ENCODE measurements around the gene ZMYND8.
"Not testable (repeated sequence)": the region's sequence is repeated elsewhere in the genome, so short reads cannot be mapped to it uniquely, and the experiment has no call there.

ZMYND8 gene

DNA sequence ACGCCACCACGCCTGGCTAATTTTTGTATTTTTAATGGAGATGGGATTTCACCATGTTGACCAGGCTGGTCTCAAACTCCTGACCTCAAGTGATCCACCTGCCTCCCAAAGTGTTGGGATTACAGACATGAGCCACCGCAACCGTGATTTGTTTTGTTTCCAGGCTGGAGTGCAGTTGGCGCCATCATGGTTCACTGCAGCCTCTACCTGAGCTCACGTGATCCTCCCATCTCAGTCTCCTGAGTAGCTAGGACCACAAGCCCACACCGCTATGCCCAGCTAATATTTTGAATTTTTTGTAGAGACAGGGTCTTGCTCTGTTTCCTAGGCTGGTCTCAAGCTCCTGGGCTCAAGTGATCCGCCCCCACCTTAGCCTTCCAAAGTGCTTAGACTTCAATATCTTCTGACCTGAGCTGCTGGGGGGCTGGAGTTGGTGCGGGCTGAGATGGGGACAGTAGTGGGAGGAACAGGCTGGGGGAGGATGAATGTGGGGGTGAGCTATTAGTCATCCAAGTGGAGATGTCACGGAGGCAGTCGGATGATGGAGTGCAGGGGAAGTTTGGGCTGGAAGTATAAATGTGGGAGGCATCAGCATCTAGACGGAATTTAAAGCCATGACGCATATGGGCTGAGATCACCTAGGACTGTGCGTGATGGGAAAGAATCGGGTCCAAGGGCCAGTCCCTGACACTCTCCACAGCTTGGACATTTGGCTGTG, 23.1 kb upstream of the ZMYND8 start:
- Histone ChIP-seq H3K9ac (ENCODE audit: low read length) (no peak overlapping the region), H4K20me1 (ENCODE audit: insufficient read depth, low read length) (no peaks in the 10 kb centered on the region), H3K27me3 (ENCODE audit: insufficient read depth, low read length) (no peaks in the 10 kb centered on the region), H3K9me3 (ENCODE audit: low read length) (no peaks in the 10 kb centered on the region), H3K27ac (ENCODE audit: low read depth, low read length, poor library complexity, severe bottlenecking) (no peak overlapping the region), H3K9me2 (ENCODE audit: low read depth, low read length) (no peaks in the 10 kb centered on the region), H2AFZ (ENCODE audit: low read length) (no peak overlapping the region), H3K79me2 (ENCODE audit: insufficient read depth, low read length) (no peaks in the 10 kb centered on the region), H3K4me2 (ENCODE audit: low read length) (no peak overlapping the region), H3K4me3 (ENCODE audit: low read depth, low read length, poor library complexity, severe bottlenecking) (no peak overlapping the region), H3K4me1 (ENCODE audit: insufficient read depth, low read length, severe bottlenecking) (peaks cover 12% of the 10 kb centered on the region), H3K36me3 (ENCODE audit: insufficient read depth, low read length) (peaks cover 4% of the 10 kb centered on the region; the same call in 1 of the 2 replicates), H3F3A (ENCODE audit: insufficient read depth, low read length) (peaks cover under 1% of the 10 kb centered on the region; the same call in 1 of the 2 replicates)
- TF ChIP-seq, protein P1, sequence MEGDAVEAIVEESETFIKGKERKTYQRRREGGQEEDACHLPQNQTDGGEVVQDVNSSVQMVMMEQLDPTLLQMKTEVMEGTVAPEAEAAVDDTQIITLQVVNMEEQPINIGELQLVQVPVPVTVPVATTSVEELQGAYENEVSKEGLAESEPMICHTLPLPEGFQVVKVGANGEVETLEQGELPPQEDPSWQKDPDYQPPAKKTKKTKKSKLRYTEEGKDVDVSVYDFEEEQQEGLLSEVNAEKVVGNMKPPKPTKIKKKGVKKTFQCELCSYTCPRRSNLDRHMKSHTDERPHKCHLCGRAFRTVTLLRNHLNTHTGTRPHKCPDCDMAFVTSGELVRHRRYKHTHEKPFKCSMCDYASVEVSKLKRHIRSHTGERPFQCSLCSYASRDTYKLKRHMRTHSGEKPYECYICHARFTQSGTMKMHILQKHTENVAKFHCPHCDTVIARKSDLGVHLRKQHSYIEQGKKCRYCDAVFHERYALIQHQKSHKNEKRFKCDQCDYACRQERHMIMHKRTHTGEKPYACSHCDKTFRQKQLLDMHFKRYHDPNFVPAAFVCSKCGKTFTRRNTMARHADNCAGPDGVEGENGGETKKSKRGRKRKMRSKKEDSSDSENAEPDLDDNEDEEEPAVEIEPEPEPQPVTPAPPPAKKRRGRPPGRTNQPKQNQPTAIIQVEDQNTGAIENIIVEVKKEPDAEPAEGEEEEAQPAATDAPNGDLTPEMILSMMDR (IDR thresholded peaks at IDR 0.05; ENCODE audit: low read length): no peak
- no peak for TF ChIP-seq EZH2 (IDR thresholded peaks at IDR 0.05; ENCODE audit: borderline replicate concordance, low read length)

DNA sequence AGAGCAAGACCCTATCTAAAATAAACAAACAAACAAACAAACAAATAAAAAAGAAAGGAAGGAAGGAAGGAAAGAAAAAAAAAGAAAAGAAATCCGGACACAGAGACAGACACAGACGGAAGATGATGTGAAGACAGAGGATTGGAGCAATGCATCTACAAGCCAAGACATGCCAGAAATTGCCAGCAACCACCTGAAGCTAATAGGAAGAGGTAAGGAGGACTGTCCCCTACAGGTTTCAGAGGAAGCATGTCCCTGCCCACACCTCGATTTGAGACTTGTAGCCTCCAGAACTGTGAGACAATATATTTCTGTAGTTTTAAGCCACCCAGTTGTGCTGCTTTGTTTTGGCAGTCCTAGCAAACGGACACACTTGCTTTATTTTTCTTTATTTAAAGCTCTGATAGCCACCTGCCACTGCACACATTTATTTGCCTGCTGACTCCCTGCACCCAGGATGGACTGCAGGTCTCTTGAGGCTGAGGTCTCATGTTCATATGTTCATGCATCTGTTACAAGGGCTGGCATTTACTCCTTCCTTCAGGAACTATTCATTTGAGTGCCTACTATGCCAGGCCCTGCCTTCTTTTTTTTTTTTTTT, 20.7 kb upstream of the ZMYND8 start:
- H3K27ac ChIP-seq (ENCODE audit: low read depth, low read length, poor library complexity, severe bottlenecking): no peak overlapping the region
- H3K9ac ChIP-seq (ENCODE audit: low read length): no peak overlapping the region
- no peaks in the 10 kb centered on the region for H3K9me3 ChIP-seq (ENCODE audit: low read length)

DNA sequence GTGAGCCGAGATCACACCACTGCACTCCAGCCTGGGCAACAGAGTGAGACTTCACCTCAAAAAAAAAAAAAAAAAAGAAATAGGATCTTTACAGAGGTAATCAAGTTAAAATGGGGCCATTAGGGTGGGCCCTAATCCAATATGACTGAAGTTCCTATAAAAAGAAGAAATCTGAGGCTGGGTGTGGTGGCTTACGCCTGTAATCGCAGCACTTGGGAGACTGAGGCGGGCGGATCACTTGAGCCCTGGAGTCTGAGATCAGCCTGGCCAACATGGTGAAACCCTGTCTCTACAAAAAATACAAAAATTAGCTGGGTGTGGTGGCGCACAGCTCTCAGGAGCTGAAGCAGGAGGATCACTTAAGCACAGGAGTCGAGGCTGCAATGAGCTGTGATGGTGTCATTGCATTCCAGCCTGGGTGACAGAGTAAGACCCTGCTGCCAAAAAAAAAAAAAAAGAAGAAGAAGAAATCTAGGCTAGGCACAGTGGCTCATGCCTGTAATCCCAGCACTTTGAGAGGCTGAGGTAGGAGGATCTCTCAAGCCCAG, 19.7 kb upstream of the ZMYND8 start:
- H3K36me3 ChIP-seq (ENCODE audit: insufficient read depth, low read length); H3K9me2 ChIP-seq (ENCODE audit: low read depth, low read length); H3K4me3 ChIP-seq (ENCODE audit: low read depth, low read length, poor library complexity, severe bottlenecking); H3K4me1 ChIP-seq (ENCODE audit: insufficient read depth, low read length, severe bottlenecking); H3K79me2 ChIP-seq (ENCODE audit: insufficient read depth, low read length); H3K4me2 ChIP-seq (ENCODE audit: low read length); H3K27ac ChIP-seq (ENCODE audit: low read depth, low read length, poor library complexity, severe bottlenecking); H3K9me3 ChIP-seq (ENCODE audit: low read length); H3K27me3 ChIP-seq (ENCODE audit: insufficient read depth, low read length); H3K9ac ChIP-seq (ENCODE audit: low read length); H3F3A ChIP-seq (ENCODE audit: insufficient read depth, low read length); H4K20me1 ChIP-seq (ENCODE audit: insufficient read depth, low read length); H2AFZ ChIP-seq (ENCODE audit: low read length): not testable (repeated sequence)

More for the DNA sequence above, 20.7 kb upstream of the ZMYND8 start:
- no peaks in the 10 kb centered on the region for H3K79me2 ChIP-seq (ENCODE audit: insufficient read depth, low read length)
- no peaks in the 10 kb centered on the region for H3K9me2 ChIP-seq (ENCODE audit: low read depth, low read length)
- TF ChIP-seq, protein P1 (IDR thresholded peaks at IDR 0.05; ENCODE audit: low read length): no peak
- no peak for TF ChIP-seq EZH2 (IDR thresholded peaks at IDR 0.05; ENCODE audit: borderline replicate concordance, low read length)
- no peaks in the 10 kb centered on the region for H3F3A ChIP-seq (ENCODE audit: insufficient read depth, low read length)
- H3K4me1 ChIP-seq (ENCODE audit: insufficient read depth, low read length, severe bottlenecking): peaks cover 6% of the 10 kb centered on the region
- no peaks in the 10 kb centered on the region for H4K20me1 ChIP-seq (ENCODE audit: insufficient read depth, low read length)
- no peaks in the 10 kb centered on the region for H3K27me3 ChIP-seq (ENCODE audit: insufficient read depth, low read length)
- H3K36me3 ChIP-seq (ENCODE audit: insufficient read depth, low read length): no peaks in the 10 kb centered on the region
- no peak overlapping the region for H3K4me3 ChIP-seq (ENCODE audit: low read depth, low read length, poor library complexity, severe bottlenecking)
- H2AFZ ChIP-seq (ENCODE audit: low read length): no peak overlapping the region
- H3K4me2 ChIP-seq (ENCODE audit: low read length): no peak overlapping the region

DNA sequence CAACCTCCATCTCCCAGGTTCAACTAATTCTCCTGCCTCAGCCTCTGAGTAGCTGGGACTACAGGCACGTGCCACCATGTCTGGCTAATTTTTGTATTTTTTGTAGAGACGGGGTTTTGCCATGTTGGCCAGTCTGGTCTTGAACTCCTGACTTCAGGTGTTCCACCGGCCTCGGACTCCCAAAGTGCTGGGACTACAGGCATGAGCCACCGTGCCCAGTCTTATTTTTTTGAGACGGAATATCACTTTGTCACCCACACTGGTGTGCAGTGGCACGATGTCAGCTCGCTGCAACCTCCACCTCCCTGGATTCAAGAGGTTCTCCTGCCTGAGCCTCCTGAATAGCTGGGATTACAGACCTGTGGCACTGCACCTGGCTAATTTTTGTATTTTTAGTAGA, 17.6 kb upstream of the ZMYND8 start:
- H3K27ac ChIP-seq (ENCODE audit: low read depth, low read length, poor library complexity, severe bottlenecking): not testable (repeated sequence)

More for the DNA sequence above, 17.6 kb upstream of the ZMYND8 start:
- H3K27me3 ChIP-seq (ENCODE audit: insufficient read depth, low read length); H3K9ac ChIP-seq (ENCODE audit: low read length); H3K36me3 ChIP-seq (ENCODE audit: insufficient read depth, low read length); H2AFZ ChIP-seq (ENCODE audit: low read length); H3K4me3 ChIP-seq (ENCODE audit: low read depth, low read length, poor library complexity, severe bottlenecking); H3K4me2 ChIP-seq (ENCODE audit: low read length); H4K20me1 ChIP-seq (ENCODE audit: insufficient read depth, low read length); H3K79me2 ChIP-seq (ENCODE audit: insufficient read depth, low read length); H3F3A ChIP-seq (ENCODE audit: insufficient read depth, low read length); H3K4me1 ChIP-seq (ENCODE audit: insufficient read depth, low read length, severe bottlenecking); H3K9me3 ChIP-seq (ENCODE audit: low read length); H3K9me2 ChIP-seq (ENCODE audit: low read depth, low read length): not testable (repeated sequence)

All from OCI-LY1 (cell line).